Measurements from ENCODE around the gene KRT34.

The KRT34 gene

DNA sequence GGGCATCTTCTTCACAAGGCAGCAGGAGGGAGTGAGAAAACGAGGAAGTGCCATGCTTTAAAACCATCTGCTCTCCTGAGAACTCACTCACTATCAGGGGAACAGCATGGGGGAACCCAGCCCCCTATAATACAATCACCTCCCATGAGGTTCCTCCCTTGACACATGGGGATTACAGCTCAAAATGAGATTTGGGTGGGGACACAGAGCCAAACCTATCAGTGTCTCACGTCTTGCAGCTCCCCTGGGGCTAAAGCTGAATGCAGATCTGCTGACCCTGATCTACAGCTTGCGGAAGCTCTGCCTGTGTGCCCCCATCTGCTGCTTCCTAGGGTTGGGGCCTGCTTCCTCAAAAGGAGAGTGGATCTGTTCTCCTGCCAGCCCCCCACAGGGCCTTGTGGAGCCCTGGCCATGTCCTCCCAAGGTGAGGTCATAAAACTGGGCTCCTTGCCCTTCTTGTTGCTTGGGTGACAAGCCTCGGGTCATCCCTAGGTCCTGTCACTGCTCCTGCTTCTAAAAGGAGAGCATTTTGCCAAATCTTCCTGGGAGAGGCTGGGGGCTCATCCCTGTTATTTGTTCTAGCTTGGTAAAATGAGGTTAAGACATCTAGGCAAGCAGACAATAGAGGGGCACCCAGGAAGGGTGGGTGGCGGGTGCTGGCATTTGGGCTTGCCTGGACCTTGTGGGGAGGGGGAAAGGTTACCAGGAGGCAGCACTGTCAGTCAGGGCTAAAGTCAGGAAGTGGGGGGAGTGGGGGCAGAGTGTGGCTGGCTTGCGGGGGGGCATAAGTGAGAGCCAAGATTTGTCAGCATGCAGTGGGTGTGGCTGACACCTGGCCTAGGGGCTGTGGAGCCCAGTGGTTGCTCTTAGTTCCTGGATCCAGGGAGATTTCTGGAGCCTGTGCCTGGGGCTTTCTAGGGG lies 47.5 kb downstream of the KRT34 start:
- TF ChIP-seq GATA2 (IDR thresholded peaks at IDR 0.05; ENCODE audit: low read depth, low read length) (no peak), GATA3 (IDR thresholded peaks at IDR 0.05; ENCODE audit: low read depth, low read length) (no peak)

DNA sequence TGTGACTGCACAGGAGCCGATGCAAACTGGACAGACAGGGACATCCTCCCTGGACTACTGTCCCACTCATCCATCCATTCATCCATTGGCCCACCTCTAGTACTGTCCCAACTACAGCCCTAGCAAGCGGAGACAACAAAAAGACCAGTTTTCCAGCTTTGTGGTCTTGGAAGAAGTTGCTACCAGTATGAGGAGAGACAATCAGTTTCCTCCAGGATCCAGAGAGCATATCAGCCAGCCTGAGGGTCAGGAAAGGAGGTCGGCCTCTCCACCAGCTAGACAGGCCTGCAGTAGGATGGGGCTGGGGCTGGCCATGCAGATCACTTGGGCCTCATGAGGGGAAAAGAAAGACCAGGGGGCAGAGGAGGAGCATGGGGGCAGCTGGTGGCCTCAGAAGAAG lies 48.3 kb downstream of the KRT34 start:
- no peak for TF ChIP-seq GATA2 (IDR thresholded peaks at IDR 0.05; ENCODE audit: low read depth, low read length)
- TF ChIP-seq GATA3 (IDR thresholded peaks at IDR 0.05; ENCODE audit: low read depth, low read length) = no peak

DNA sequence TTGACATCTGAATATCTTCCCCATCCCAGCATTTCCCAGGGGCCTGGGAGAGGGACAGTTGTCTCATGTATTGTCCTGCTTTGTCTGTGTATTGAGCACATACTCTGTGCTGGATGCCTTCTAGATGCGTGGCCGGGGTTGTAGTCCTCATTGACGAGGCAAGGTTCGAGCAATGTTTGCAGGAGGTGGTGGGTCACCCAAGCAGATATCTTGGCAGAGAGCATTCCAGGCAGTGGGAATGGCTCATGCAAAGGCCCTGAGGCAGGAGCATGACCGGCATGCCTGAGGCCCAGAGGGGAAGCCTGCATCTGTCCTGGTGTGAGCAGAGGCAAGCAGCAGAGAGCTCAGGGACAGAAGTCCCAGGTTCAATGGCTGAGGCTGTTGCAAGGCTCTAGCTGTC lies 49.0 kb downstream of the KRT34 start:
- TF ChIP-seq GATA2 (IDR thresholded peaks at IDR 0.05; ENCODE audit: low read depth, low read length) = no peak
- no peak for TF ChIP-seq GATA3 (IDR thresholded peaks at IDR 0.05; ENCODE audit: low read depth, low read length)

DNA sequence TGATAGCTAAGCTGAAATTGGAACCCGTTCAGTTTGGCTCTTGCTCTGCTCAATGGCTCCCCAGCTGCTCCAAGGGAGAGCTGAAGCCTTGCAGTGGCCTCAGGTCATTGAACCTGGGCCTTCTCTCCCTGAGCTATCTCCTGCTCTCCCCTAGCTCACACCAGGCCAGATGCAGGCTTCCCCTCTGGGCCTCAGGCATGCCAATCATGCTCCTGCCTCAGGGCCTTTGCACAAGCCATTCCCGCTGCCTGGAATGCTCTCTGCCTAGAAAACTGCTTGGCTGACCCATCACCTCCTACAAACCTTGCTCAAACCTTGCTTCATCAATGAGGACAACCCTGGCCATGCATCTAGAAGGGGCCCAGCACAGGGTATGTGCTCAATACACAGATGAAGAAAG lies 49.9 kb downstream of the KRT34 start:
- no peak for TF ChIP-seq GATA2 (IDR thresholded peaks at IDR 0.05; ENCODE audit: low read depth, low read length)
- no peak for TF ChIP-seq GATA3 (IDR thresholded peaks at IDR 0.05; ENCODE audit: low read depth, low read length)

DNA sequence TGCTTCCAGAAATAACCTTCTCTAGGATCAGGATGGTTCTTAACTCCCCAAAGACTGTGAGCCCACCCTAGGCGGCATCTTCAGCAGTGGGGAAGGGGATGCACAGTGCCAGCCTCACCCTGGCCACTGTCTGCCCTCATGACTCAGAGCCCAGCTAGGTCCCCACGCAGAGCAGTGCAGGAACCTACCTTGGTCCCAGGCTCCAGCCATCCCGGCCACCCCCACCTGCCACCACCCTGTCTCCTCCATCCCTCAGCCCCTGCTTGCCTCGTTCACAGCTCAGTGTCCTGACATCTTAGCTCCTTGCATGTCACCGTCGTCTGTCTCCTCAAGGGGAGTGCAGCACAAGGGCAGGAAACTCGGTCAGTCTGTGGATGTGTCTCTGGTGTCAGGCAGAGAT lies 50.5 kb downstream of the KRT34 start:
- TF ChIP-seq GATA2 (IDR thresholded peaks at IDR 0.05; ENCODE audit: low read depth, low read length) = no peak
- no peak for TF ChIP-seq GATA3 (IDR thresholded peaks at IDR 0.05; ENCODE audit: low read depth, low read length)

DNA sequence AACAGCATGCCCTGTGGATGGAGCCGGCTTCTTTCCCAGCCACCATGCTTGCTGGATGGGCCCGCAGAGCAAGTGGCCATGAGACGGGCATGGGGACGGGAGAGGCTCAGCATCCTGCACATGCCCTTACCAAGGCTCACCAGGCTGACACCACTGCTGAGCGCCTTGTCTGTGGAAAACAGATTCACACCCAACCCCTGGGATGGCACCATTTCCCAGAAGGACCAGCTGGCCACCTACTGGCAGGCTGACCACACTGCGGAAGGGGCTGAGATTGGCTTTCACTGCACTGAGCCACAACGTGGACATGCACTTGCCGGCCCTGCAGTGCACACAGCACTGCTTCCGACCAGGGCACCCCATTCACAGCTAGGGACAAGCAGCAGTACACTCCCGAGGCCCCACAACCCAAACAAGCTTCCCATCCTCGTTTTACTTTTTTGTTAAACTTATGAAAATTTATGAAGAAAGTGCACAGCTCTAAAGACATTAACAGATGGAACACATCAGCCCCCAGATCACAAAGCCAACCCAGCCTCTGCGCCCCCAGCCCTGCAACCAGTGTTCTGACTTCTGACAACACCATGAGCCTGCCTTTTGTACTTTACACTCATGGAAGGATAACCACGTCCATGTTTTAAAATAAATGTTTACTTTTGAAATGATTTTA lies 52.7 kb downstream of the KRT34 start:
- TF ChIP-seq GATA3 (IDR thresholded peaks at IDR 0.05; ENCODE audit: low read depth, low read length) (no peak), GATA2 (IDR thresholded peaks at IDR 0.05; ENCODE audit: low read depth, low read length) (no peak)

DNA sequence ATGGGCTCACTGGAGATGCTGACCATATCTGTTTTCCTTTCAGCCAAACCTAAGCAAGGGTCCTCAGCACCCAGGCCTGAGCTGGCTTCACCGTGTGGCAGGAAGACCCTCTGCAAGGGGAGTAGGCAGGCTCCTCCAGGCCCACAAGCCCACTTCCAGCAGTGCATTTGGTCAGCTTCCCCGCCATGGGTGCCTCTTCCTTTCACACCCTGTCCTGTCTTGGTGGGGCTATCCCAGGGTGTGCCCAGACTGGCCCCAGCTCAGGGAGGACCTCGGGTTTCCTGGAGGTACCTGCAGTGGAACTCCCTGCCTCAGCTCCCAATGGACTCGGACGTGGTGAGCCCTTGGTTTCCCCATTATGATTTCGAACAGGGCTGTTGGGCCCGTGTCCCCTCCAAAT lies 53.9 kb downstream of the KRT34 start:
- TF ChIP-seq GATA3 (IDR thresholded peaks at IDR 0.05; ENCODE audit: low read depth, low read length) (no peak), GATA2 (IDR thresholded peaks at IDR 0.05; ENCODE audit: low read depth, low read length) (no peak)

Measured in SH-SY5Y (cell line).